Colonic mucosa (tissue), 4 donors: ENCODE measurements around the gene ITSN1. TPM values are rescaled to one million over a fixed set of nuclear protein-coding genes. Genes with fewer than 3 reads are reported as not detected.

Experiments
- DNase-seq: peaks from one replicate; pipeline ENCODE4 v3.0.0-alpha.2; 2020
- H3K27ac ChIP-seq: fragments of 200-600 bp; one replicate; pipeline ENCODE4 v1.8.0; 2021
- H3K27me3 ChIP-seq: fragments of 200-600 bp; one replicate; pipeline ENCODE4 v1.8.0; 2021
- H3K36me3 ChIP-seq: fragments of 200-600 bp; one replicate; pipeline ENCODE4 v1.8.0; 2021
- H3K4me1 ChIP-seq: fragments of 200-600 bp; one replicate; pipeline ENCODE4 v1.8.0; 2021; ENCODE audit warnings: mild to moderate bottlenecking
- H3K4me3 ChIP-seq: fragments of 200-600 bp; one replicate; pipeline ENCODE4 v1.8.0; 2021
- H3K9ac ChIP-seq, 2 donors: one replicate each; pipeline ENCODE4 v1.7.0; 2013; ENCODE audit warnings: control low read depth in 2 of 2, low read depth in 2 of 2, low read length in 2 of 2
- H3K9me3 ChIP-seq: fragments of 200-600 bp; one replicate; pipeline ENCODE4 v1.8.0; 2021
- intact Hi-C: fragments of 100-400 bp; cut with DNase I; formaldehyde crosslinking; loops from one replicate; pipeline ENCODE4 v1.14.1; 2022
- total RNA-seq, 2 donors: library from RNA; stranded (reverse); fragmentation: NEBNext Ultra II Directional in 1 of 2; extraction: Animal tissue kit (Norgen Biotek cat#: 25700) in 1 of 2; gene quantifications; one replicate each; pipeline ENCODE4 v1.2.1, GENCODE V29; 2021
- TF ChIP-seq, protein P1 (sequence below): fragments of 200-600 bp; IDR thresholded peaks from one replicate; pipeline ENCODE4 v1.8.0; 2022; ENCODE audit warnings: antibody characterized with exemption, mild to moderate bottlenecking
- donor health status: healthy.
- donor health status: DM: no; HTN: no; CAD: no.
- donor health status: DM: no; HTN: no; CAD: no.

The ITSN1 gene
- total RNA-seq, 2 donors from 2014 or later, result 22.4 to 28.3 TPM

GRCh38 chr21:33659568-33659949, 17.3 kb downstream of the ITSN1 start:
- Histone ChIP-seq H3K4me3 (no peak overlapping the region), H3K27ac (no peak overlapping the region), H3K36me3 (no peaks in the 10 kb centered on the region), H3K9ac (no peak overlapping the region), H3K4me1 (peaks cover 14% of the 10 kb centered on the region), H3K9me3 (no peaks in the 10 kb centered on the region), H3K27me3 (no peaks in the 10 kb centered on the region)
- intact Hi-C loops, result no loop called here
- TF ChIP-seq, protein P1, sequence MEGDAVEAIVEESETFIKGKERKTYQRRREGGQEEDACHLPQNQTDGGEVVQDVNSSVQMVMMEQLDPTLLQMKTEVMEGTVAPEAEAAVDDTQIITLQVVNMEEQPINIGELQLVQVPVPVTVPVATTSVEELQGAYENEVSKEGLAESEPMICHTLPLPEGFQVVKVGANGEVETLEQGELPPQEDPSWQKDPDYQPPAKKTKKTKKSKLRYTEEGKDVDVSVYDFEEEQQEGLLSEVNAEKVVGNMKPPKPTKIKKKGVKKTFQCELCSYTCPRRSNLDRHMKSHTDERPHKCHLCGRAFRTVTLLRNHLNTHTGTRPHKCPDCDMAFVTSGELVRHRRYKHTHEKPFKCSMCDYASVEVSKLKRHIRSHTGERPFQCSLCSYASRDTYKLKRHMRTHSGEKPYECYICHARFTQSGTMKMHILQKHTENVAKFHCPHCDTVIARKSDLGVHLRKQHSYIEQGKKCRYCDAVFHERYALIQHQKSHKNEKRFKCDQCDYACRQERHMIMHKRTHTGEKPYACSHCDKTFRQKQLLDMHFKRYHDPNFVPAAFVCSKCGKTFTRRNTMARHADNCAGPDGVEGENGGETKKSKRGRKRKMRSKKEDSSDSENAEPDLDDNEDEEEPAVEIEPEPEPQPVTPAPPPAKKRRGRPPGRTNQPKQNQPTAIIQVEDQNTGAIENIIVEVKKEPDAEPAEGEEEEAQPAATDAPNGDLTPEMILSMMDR, result no peak
- no peak for DNase-seq

DNA sequence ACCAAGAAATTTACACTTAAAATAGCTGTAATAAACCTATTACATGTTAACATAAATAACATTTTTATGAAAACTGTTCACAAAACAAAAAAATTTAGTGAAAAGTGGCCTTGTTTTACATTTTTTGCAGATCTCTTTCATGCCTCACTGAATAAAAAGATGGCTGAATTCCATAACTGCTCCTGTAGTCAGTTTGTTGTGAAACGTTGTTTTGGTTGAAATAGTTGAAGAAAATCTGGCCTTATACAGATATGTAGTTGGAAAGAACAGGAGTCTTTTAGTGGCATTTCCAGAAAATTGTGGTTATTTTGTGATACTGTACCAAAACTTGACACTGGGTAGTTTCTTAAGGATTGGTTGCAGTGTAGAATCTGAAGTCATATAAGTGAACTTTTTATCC, 18.1 kb downstream of the ITSN1 start:
- H3K27me3 ChIP-seq, result no peaks in the 10 kb centered on the region
- no peak for DNase-seq
- intact Hi-C loops, result no loop called here
- H3K4me3 ChIP-seq, result no peak overlapping the region
- H3K9me3 ChIP-seq, result no peaks in the 10 kb centered on the region
- H3K9ac ChIP-seq, result no peak overlapping the region
- H3K36me3 ChIP-seq, result no peaks in the 10 kb centered on the region
- TF ChIP-seq, protein P1, result no peak
- H3K4me1 ChIP-seq, result peaks cover 14% of the 10 kb centered on the region
- no peak overlapping the region for H3K27ac ChIP-seq

DNA sequence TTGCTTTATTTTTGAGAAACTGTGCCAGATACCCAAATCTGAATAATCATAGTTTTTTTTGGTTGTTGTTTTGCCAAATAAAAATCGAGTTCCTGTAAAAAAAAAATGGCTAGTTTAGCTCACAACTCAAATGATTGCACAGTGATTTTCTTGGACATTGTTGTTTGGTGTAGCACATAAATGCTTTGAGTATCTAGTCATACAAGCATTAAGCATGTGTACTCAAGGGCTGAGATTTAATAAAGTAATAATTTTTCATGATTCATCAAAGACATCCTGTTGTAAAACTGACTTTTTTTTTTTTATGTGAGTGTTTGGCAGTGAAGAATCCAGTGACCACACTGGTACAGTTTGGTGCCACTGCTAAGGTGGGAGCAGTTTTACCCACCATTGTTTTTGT, 18.8 kb downstream of the ITSN1 start:
- Histone ChIP-seq H3K4me3 (no peak overlapping the region), H3K9me3 (no peaks in the 10 kb centered on the region), H3K36me3 (no peaks in the 10 kb centered on the region), H3K27ac (no peak overlapping the region), H3K27me3 (no peaks in the 10 kb centered on the region), H3K9ac (no peak overlapping the region), H3K4me1 (peaks cover 14% of the 10 kb centered on the region)
- TF ChIP-seq, protein P1, result no peak
- DNase-seq, result no peak
- intact Hi-C loops, result no loop called here

DNA sequence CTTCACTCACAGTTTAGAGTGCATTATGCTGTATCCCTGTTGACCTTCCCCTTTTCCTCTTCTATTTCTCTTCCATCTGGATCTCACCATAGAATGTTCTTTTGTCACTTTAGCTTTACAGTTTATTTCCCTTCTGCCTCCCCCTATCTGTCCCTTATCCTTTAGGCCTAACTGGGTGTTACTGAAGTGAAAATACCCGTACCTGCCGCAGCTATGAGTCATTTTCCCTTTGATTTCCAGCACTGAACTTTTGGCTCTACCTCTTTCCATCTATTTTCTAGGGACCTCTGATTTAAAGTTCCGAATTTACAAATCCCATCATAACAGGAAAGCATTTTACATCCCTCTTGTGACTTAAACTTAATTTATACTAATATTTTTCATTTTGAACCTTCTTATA, 19.7 kb downstream of the ITSN1 start:
- H3K27ac ChIP-seq, result no peak overlapping the region
- no peak for DNase-seq
- H3K27me3 ChIP-seq, result no peaks in the 10 kb centered on the region
- peaks cover 7% of the 10 kb centered on the region for H3K4me1 ChIP-seq
- H3K36me3 ChIP-seq, result no peaks in the 10 kb centered on the region
- no peak overlapping the region for H3K4me3 ChIP-seq
- no peaks in the 10 kb centered on the region for H3K9me3 ChIP-seq
- no peak overlapping the region for H3K9ac ChIP-seq
- intact Hi-C loops, result no loop called here
- TF ChIP-seq, protein P1, result no peak

DNA sequence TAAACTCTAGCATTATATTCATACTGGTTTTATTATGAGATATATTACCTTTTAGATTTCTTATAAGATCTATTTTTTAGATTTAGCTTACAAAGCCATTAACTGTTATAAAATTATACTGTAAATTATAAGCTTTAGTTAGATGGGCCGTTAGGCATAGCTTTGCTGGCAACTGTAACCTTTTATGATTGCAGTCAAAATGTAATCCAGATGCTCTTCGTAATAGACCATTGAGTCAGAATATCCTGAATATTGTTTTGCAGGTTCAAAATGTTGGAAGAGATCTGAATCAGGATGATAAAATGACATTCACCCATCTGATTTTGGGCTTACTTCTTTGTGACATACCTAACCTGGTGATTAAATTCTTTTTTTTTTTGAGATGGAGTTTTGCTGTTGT, 20.9 kb downstream of the ITSN1 start:
- H3K36me3 ChIP-seq, result no peaks in the 10 kb centered on the region
- H3K27ac ChIP-seq, result no peak overlapping the region
- no peaks in the 10 kb centered on the region for H3K27me3 ChIP-seq
- TF ChIP-seq, protein P1, result no peak
- H3K4me3 ChIP-seq, result no peak overlapping the region
- DNase-seq, result no peak
- no peaks in the 10 kb centered on the region for H3K4me1 ChIP-seq
- intact Hi-C loops, result no loop called here
- no peak overlapping the region for H3K9ac ChIP-seq
- H3K9me3 ChIP-seq, result no peaks in the 10 kb centered on the region

DNA sequence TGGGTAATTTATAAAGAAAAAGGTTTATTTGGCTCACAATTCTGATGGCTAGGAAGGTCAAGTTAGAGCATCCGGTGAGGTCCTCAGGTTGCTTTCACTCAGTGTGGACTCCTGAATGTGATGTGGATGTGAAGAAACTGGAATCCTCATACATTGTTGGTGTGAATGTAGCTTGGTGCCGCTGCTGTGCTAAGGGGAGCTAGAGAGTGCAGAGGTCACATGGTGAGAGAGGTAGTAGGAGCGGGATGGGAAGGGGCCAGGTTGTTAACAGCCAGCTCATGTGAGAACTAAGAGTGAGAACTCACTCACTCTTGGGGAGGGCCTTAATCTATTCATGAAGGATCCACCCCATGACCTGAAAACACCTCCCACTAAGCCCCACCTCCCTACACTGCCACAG, 21.8 kb downstream of the ITSN1 start:
- Histone ChIP-seq H3K4me3 (no peak overlapping the region), H3K9ac (no peak overlapping the region), H3K36me3 (no peaks in the 10 kb centered on the region), H3K27ac (no peak overlapping the region), H3K4me1 (no peaks in the 10 kb centered on the region), H3K9me3 (no peaks in the 10 kb centered on the region), H3K27me3 (no peaks in the 10 kb centered on the region)
- intact Hi-C loops, result no loop called here
- DNase-seq, result no peak
- TF ChIP-seq, protein P1, result no peak
